ENCODE measurements around the gene ZDHHC16.
A peak's percentile ranks its signal among the peaks of the same experiment; 100 is the strongest.

ZDHHC16 gene

DNA sequence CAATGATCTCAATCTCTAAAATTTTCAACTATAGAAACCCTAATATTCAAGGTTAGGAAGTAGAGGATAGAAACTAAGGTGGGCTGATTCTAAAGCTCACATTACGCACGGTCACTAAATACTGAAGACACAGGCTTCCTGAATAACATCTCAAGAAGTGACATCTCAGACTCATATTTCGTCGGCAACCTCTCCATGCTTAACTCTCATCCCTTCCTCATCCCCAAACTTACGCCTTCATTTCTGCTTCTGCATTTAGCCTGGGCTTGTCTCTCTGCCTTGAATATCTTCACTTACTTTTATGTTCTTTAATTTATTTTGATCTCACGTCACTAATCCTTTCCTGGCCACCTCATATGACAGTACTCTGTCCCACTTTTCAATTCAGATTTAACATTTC, 10.8 kb upstream of the ZDHHC16 start:
- no peak for DNase-seq (ENCODE audit: low read depth)
- TF ChIP-seq, protein P1, sequence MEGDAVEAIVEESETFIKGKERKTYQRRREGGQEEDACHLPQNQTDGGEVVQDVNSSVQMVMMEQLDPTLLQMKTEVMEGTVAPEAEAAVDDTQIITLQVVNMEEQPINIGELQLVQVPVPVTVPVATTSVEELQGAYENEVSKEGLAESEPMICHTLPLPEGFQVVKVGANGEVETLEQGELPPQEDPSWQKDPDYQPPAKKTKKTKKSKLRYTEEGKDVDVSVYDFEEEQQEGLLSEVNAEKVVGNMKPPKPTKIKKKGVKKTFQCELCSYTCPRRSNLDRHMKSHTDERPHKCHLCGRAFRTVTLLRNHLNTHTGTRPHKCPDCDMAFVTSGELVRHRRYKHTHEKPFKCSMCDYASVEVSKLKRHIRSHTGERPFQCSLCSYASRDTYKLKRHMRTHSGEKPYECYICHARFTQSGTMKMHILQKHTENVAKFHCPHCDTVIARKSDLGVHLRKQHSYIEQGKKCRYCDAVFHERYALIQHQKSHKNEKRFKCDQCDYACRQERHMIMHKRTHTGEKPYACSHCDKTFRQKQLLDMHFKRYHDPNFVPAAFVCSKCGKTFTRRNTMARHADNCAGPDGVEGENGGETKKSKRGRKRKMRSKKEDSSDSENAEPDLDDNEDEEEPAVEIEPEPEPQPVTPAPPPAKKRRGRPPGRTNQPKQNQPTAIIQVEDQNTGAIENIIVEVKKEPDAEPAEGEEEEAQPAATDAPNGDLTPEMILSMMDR (conservative IDR thresholded peaks at IDR 0.05; ENCODE audit: low read depth, low read length), result no peak
- H3K4me3 ChIP-seq (ENCODE audit: low read length), result no peak overlapping the region

DNA sequence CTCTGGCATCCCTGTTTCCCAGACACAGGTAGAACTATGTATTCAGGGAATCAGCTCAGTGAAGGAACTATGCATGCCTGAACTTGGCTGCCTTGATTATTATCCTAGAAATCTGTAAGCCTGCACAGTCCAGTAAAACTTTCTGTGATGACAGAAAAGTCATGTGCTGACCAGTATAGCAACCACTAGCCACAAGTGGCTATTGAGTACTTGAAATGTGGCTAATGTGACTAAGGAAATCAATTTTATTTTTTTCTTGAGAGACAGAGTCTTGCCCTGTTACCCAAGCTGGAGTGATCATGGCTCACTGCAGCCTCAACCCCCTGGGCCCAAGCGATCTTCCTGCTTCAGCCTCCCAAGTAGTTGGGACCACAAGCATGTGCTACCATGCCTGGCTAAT, 3.7 kb upstream of the ZDHHC16 start:
- H3K4me3 ChIP-seq (ENCODE audit: low read length), result no peak overlapping the region
- DNase-seq (ENCODE audit: low read depth), result no peak
- TF ChIP-seq, protein P1 (conservative IDR thresholded peaks at IDR 0.05; ENCODE audit: low read depth, low read length), result no peak

DNA sequence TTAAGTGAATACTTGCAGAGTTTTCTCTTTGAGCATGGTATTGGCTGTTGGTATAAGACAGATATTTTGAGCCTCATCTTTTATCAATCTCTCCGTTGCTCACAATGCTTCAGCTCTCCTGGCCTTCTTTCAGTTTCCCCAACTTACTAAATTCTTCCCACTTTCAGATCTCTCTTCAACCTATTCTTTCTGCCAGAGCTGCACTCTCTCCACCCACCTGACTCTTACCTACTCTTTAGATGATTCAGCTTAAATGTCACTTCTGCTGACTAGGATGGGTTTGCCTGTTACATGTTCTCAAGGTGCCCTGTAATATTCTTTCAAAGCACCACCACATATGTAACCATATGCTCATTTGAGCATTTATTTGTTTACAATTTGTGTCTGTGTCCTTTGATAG, 1.8 kb upstream of the ZDHHC16 start:
- TF ChIP-seq, protein P1 (conservative IDR thresholded peaks at IDR 0.05; ENCODE audit: low read depth, low read length), result no peak
- no peak for DNase-seq (ENCODE audit: low read depth)
- no peak overlapping the region for H3K4me3 ChIP-seq (ENCODE audit: low read length)

DNA sequence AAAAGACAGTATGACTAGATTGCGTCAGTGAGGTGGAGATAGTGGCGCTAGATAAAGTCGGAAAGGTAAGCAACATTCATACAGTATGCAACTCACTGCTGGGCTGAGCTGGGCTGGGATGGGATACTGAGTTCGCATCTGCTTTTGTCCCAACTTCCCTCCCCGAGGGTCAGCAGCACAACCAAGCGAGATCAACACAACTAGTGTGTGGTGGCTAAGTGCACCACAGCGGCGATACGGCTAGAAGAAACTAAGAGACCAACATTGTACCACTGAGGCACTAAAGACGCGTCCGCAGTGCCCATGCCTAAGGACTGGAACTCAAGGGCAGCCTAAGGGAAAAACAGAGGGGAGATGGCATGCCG, 636 bp upstream of the ZDHHC16 start:
- TF ChIP-seq, protein P1 (conservative IDR thresholded peaks at IDR 0.05; ENCODE audit: low read depth, low read length), result no peak
- H3K4me3 ChIP-seq (ENCODE audit: low read length), result peak overlapping the region; percentile 97
- no peak for DNase-seq (ENCODE audit: low read depth)

DNA sequence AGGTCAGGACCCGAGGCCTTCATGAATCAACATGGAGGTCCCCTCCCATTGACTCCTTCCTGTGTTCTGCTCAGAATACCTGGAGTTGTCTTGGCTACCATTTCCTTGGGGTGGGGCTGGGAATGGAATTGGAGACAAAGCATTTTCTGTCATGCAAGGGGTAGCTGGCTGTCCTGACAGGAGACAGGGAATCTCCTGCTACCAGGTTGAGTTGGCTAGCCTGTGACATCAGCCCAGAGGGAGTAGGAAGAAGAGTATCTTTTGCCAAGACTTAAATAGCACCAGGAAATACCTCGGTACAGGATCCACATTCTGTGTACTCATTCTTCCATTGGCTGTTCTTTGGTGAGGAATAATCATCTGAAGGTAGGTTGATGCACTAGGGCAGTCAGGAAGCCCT, 4.9 kb downstream of the ZDHHC16 start:
- H3K4me3 ChIP-seq (ENCODE audit: low read length), result no peak overlapping the region
- TF ChIP-seq, protein P1 (conservative IDR thresholded peaks at IDR 0.05; ENCODE audit: low read depth, low read length), result no peak
- DNase-seq (ENCODE audit: low read depth), result no peak

DNA sequence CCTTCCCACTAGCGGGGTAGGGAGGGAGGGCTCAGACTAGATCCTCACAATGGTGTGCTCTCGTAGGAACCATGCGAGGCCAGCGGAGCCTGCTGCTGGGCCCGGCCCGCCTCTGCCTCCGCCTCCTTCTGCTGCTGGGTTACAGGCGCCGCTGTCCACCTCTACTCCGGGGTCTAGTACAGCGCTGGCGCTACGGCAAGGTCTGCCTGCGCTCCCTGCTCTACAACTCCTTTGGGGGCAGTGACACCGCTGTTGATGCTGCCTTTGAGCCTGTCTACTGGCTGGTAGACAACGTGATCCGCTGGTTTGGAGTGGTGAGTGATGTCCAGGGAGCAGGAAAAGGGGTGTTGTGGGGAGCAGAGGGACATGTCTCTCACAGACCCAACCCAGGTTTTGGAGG, 5.6 kb downstream of the ZDHHC16 start:
- TF ChIP-seq, protein P1 (conservative IDR thresholded peaks at IDR 0.05; ENCODE audit: low read depth, low read length), result no peak
- H3K4me3 ChIP-seq (ENCODE audit: low read length), result no peak overlapping the region
- DNase-seq (ENCODE audit: low read depth), result no peak

DNA sequence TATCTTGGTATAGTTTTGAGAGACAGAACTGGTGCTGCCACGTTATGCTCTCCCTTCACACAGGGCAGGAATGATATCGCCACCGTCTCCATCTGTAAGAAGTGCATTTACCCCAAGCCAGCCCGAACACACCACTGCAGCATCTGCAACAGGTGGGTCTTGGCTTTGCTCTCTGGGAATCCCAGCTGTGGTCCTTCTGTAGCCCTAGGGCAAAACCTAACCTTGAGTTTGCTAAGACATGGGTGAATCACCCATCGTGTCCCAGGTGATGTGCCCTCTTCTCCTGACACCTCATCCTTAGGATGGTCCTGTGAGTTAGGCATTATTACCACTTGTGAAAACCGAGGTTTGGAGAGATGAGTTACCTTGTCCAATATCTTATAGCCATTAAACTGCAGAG, 6.4 kb downstream of the ZDHHC16 start:
- TF ChIP-seq, protein P1 (conservative IDR thresholded peaks at IDR 0.05; ENCODE audit: low read depth, low read length), result no peak
- no peak for DNase-seq (ENCODE audit: low read depth)

More for the DNA sequence above, 6.4 kb downstream of the ZDHHC16 start:
- H3K4me3 ChIP-seq (ENCODE audit: low read length), result no peak overlapping the region

Data from retinal pigment epithelial cell (primary cell).